Ramos (cell line): ENCODE results near the gene ADISSP.
"Not testable (repeated sequence)": the region's sequence is repeated elsewhere in the genome, so short reads cannot be mapped to it uniquely, and the experiment has no call there.

ENCODE experiments used
- in situ Hi-C: fragments of 300-500 bp; cut with MboI; formaldehyde crosslinking; loops from one replicate; pipeline ENCODE4 v1.14.3; 2022; ENCODE audit warnings: low sequenced_read_pairs; ENCODE audit not compliant: unreplicated experiment

ADISSP gene

GRCh38 chr20:3798373-3798768, 30.8 kb upstream of the ADISSP start:
- in situ Hi-C loops: no loop called here

- in situ Hi-C loops: no loop called here
Measured at GRCh38 chr20:3797592-3798372, 30.2 kb upstream of the ADISSP start.

- in situ Hi-C loops: no loop called here
Measured at GRCh38 chr20:3797226-3797545, 29.6 kb upstream of the ADISSP start.

- in situ Hi-C loops: no loop called here
Measured at GRCh38 chr20:3796477-3797225, 29.1 kb upstream of the ADISSP start.

- in situ Hi-C loops: no loop called here
Measured at GRCh38 chr20:3795511-3796468, 28.2 kb upstream of the ADISSP start, which contains the start of gene CDC25B. Gene CDC25B, plus strand, starts transcription at chr20:3796310. Its CDS starts 222 bp downstream, at chr20:3796532.

- in situ Hi-C loops: no loop called here
Measured at GRCh38 chr20:3794701-3795420, 27.3 kb upstream of the ADISSP start.

GRCh38 chr20:3794168-3794567, 26.6 kb upstream of the ADISSP start:
- in situ Hi-C loops: not testable (repeated sequence)

GRCh38 chr20:3789201-3789600, 21.6 kb upstream of the ADISSP start:
- in situ Hi-C loops: loop anchor here (10.0 kb wide), 1 partner anchor 286 kb away; no protein-coding TSS in a partner anchor

- in situ Hi-C loops: loop anchor here (10.0 kb wide), 1 partner anchor 286 kb away; no protein-coding TSS in a partner anchor
Measured at GRCh38 chr20:3788685-3789155, 21.2 kb upstream of the ADISSP start.

- in situ Hi-C loops: loop anchor here (10.0 kb wide), 1 partner anchor 287 kb away; no protein-coding TSS in a partner anchor
Measured at GRCh38 chr20:3787324-3788014, 19.9 kb upstream of the ADISSP start.

GRCh38 chr20:3786665-3787323, 19.2 kb upstream of the ADISSP start, which contains the start of gene CENPB:
Gene CENPB, minus strand, starts transcription at chr20:3786740. Its CDS starts 257 bp downstream, at chr20:3786483.
- in situ Hi-C loops: loop anchor here (10.0 kb wide), 1 partner anchor 288 kb away; no protein-coding TSS in a partner anchor

GRCh38 chr20:3786126-3786484, 18.6 kb upstream of the ADISSP start:
- in situ Hi-C loops: loop anchor here (10.0 kb wide), 1 partner anchor 289 kb away; no protein-coding TSS in a partner anchor

GRCh38 chr20:3785240-3786125, 17.9 kb upstream of the ADISSP start:
- in situ Hi-C loops: loop anchor here (10.0 kb wide), 1 partner anchor 289 kb away; no protein-coding TSS in a partner anchor

GRCh38 chr20:3784863-3785239, 17.3 kb upstream of the ADISSP start:
- in situ Hi-C loops: loop anchor here (10.0 kb wide), 1 partner anchor 290 kb away; no protein-coding TSS in a partner anchor

- in situ Hi-C loops: loop anchor here (10.0 kb wide), 1 partner anchor 290 kb away; no protein-coding TSS in a partner anchor
Measured at GRCh38 chr20:3784216-3784853, 16.8 kb upstream of the ADISSP start.

- in situ Hi-C loops: loop anchor here (10.0 kb wide), 1 partner anchor 291 kb away; no protein-coding TSS in a partner anchor
Measured at GRCh38 chr20:3783511-3784195, 16.1 kb upstream of the ADISSP start.
